Progenitor cell of endocrine pancreas (in vitro differentiated cells): ENCODE data around the gene SIX3. TPM values are rescaled to one million over a fixed set of nuclear protein-coding genes. Genes with fewer than 3 reads are reported as not detected.

ENCODE experiments used
- DNase-seq: peaks from one replicate; pipeline ENCODE4 v3.0.0; 2021; ENCODE audit warnings: low spot score; ENCODE audit not compliant: unreplicated experiment
- H3K27ac Mint-ChIP-seq: 2 replicates; pipeline ENCODE4 v1.8.0; 2021; ENCODE audit warnings: mild to moderate bottlenecking, moderate library complexity, mixed read lengths
- H3K27me3 Mint-ChIP-seq: 2 replicates; pipeline ENCODE4 v1.8.0; 2021; ENCODE audit warnings: mixed read lengths
- H3K36me3 Mint-ChIP-seq: 2 replicates; pipeline ENCODE4 v1.8.0; 2022; ENCODE audit warnings: mixed read lengths; ENCODE audit not compliant: insufficient read depth
- H3K4me1 Mint-ChIP-seq: 2 replicates; pipeline ENCODE4 v1.8.0; 2021; ENCODE audit warnings: low read depth, mixed read lengths
- H3K4me3 Mint-ChIP-seq: 2 replicates; pipeline ENCODE4 v1.8.0; 2021; ENCODE audit warnings: low read depth, mild to moderate bottlenecking, moderate library complexity, mixed read lengths
- H3K9me3 Mint-ChIP-seq: 2 replicates; pipeline ENCODE4 v1.8.0; 2021; ENCODE audit warnings: low read depth, mixed read lengths
- total RNA-seq: library from RNA; stranded (reverse); gene quantifications from 2 replicates; pipeline ENCODE4 v1.2.1, GENCODE V29; 2021
- TF ChIP-seq, protein P1 (sequence below): fragments of 200-600 bp; sonication (generic); IDR thresholded peaks from one replicate; pipeline ENCODE4 v1.5.0; 2021; ENCODE audit warnings: antibody characterized with exemption, mild to moderate bottlenecking; ENCODE audit not compliant: unreplicated experiment

The SIX3 gene
- total RNA-seq, 1 donor from 2014 or later = not detected

DNA sequence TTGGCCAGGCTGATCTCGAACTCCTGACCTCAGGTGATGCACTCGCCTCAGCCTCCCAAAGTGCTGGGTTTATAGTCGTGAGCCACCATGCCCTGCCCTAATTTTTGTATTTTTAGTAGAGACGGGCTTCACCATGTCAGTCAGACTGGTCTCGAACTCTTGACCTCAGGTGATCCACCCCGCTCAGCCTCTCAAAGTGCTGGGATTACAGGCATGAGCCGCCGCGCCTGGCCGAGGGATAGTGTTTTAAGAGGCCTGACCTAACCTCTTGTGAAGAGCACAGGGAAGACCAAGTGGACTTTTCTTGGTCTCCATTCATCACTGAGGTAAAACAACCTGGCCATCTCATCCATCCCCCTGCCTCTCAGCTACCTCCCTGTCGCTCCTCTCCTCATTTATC, 38.1 kb downstream of the SIX3 start:
- no peak for DNase-seq
- Mint-ChIP-seq H3K4me3 (no peak overlapping the region), H3K27me3 (peaks cover 19% of the 10 kb centered on the region), H3K4me1 (peaks cover 4% of the 10 kb centered on the region), H3K27ac (no peak overlapping the region), H3K36me3 (no peaks in the 10 kb centered on the region), H3K9me3 (no peaks in the 10 kb centered on the region)
- TF ChIP-seq, protein P1, sequence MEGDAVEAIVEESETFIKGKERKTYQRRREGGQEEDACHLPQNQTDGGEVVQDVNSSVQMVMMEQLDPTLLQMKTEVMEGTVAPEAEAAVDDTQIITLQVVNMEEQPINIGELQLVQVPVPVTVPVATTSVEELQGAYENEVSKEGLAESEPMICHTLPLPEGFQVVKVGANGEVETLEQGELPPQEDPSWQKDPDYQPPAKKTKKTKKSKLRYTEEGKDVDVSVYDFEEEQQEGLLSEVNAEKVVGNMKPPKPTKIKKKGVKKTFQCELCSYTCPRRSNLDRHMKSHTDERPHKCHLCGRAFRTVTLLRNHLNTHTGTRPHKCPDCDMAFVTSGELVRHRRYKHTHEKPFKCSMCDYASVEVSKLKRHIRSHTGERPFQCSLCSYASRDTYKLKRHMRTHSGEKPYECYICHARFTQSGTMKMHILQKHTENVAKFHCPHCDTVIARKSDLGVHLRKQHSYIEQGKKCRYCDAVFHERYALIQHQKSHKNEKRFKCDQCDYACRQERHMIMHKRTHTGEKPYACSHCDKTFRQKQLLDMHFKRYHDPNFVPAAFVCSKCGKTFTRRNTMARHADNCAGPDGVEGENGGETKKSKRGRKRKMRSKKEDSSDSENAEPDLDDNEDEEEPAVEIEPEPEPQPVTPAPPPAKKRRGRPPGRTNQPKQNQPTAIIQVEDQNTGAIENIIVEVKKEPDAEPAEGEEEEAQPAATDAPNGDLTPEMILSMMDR = no peak

DNA sequence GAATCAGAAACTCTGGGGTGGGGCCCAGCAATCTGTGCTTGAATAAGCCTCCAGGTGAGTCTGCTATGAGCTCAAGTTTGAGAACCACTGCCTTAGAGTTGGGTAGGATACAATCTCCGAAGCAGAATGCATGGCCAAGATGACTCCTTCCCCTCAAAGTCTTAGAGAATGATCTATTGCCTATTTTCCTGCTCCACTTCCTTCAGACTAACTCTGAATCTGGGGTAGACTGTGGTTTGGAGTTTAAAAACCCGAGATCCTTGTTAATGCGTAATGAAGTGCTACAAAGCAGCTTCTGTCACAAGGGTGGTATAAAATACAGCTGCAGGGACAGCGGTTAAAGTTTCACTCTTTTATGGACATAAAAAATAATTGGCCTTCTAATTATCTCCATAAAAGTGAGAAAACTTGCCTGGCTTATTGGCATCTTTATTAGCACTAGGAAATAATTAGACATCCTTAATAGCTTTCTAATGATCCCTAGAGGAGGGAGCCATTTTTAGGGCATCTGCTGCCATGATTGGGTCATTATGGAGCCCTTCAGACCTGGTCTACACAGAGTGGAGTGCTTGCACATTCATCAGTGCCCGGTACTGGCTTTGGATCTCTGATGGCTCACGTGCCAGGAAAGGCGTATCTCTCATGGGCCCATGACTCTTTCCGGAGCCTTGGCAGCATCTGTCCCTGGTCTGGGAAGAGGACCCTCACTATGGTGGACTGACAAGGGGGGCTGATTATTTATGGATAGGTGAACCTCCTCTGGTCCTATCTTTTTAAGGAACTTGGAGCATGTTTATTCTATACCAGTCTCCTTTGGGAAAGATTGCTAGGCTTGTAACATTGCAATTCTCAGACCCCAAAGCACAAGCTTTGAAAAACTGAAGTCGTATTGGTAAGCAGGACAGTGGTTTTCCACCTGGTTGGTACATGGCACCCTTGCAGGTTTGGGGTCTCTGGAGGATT, 39.5 kb downstream of the SIX3 start:
- Mint-ChIP-seq H3K27ac (no peak overlapping the region), H3K4me3 (no peak overlapping the region), H3K36me3 (no peaks in the 10 kb centered on the region), H3K9me3 (no peaks in the 10 kb centered on the region), H3K27me3 (peaks cover 19% of the 10 kb centered on the region), H3K4me1 (peaks cover 4% of the 10 kb centered on the region)
- TF ChIP-seq, protein P1 = no peak
- no peak for DNase-seq

DNA sequence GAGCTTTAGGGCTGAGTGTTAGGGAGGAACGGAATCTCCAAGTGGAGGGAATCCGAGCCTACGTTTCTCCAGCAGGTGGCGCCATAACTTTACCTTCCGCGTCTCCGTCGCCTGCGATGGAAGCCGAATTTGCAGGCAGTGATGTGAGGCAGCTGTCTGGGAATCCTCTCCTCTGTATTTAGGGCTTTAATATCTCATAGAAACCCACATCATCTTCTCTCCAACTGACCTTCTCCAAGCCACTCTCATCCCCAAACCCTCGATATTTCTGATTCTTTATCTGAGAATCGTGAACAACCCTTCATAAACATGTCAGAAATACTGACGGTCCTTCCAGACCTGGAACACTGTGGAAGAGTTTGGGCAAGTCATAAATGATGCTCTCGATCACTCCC, 40.2 kb downstream of the SIX3 start:
- Mint-ChIP-seq H3K27ac (no peak overlapping the region), H3K9me3 (peaks cover 2% of the 10 kb centered on the region), H3K27me3 (peaks cover 19% of the 10 kb centered on the region), H3K4me3 (no peak overlapping the region), H3K36me3 (no peaks in the 10 kb centered on the region), H3K4me1 (peaks cover 4% of the 10 kb centered on the region)
- peak; percentile 66 for DNase-seq
- TF ChIP-seq, protein P1 = peak; percentile 93

DNA sequence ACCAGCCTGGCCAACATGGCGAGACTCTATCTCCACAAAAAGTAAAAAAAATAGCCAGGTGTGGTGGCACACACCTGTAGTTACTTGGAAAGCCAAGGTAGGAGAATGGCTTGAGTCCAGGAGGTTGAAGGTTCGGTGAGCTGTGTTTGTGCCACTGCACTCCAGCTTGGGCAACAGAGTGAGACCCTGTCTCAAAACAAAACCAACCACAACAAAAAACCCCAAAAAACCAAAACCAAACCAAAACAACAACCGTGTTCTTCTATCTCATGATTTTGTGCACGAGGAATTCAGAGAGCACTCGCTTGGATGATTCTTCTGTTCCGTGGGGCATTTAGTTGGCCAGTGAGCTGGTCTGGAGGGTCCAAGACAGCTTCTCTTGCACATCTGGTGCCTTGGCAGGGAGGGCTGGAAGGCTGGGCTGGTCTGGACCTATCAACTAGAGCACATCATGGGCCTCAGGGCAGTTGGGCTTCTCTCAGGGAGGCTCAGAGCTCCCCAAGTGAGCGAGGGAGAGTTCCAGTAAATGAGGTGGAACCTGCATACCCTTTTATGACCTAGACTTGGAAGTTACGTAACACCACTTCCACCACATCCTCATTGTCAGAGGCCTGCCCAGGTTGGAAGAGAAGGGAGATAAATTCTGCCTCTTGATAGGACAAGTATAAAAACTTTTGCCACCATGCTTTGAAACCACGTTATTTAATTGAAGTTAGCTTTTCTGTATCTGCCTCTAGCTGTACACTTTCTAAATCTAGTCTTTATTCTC, 42.5 kb downstream of the SIX3 start:
- Mint-ChIP-seq H3K9me3 (peaks cover 18% of the 10 kb centered on the region), H3K4me3 (no peak overlapping the region), H3K27me3 (peaks cover 7% of the 10 kb centered on the region), H3K27ac (no peak overlapping the region), H3K36me3 (peaks cover 1% of the 10 kb centered on the region), H3K4me1 (peaks cover 4% of the 10 kb centered on the region)
- DNase-seq = no peak
- TF ChIP-seq, protein P1 = no peak

DNA sequence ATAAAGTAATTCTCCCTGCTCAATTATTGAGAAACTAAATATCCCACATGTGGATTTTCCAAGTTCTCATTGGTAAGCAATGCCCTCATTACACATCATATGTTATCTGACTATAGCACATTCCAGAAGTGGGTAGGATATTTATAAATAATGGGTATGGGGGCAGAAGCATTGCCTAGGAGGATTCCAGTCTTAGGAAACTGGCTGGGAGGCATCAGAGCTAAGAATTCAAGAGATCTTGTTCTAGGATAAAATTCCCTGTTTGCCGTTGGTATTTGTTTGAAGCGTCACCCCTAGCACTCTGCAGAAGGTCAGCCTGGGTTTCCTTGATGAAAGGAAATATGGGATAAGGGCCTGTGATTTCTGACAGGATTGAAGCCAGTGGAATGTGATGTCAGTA, 47.7 kb downstream of the SIX3 start:
- H3K9me3 Mint-ChIP-seq = peaks cover 23% of the 10 kb centered on the region
- H3K4me3 Mint-ChIP-seq = no peak overlapping the region

More for the DNA sequence above, 47.7 kb downstream of the SIX3 start:
- peaks cover 1% of the 10 kb centered on the region for H3K36me3 Mint-ChIP-seq
- TF ChIP-seq, protein P1 = no peak
- peaks cover 31% of the 10 kb centered on the region for H3K27me3 Mint-ChIP-seq
- no peaks in the 10 kb centered on the region for H3K4me1 Mint-ChIP-seq
- no peak for DNase-seq
- H3K27ac Mint-ChIP-seq = no peak overlapping the region
